GM21786 (cell line): Measurements from ENCODE around the gene ZNF57.
"Not testable (repeated sequence)": the region's sequence is repeated elsewhere in the genome, so short reads cannot be mapped to it uniquely, and the experiment has no call there.

ENCODE experiments used
- ATAC-seq: cut with Tn5 transposase; IDR thresholded peaks from one replicate; pipeline ENCODE4 v1.9.1; 2021; ENCODE audit not compliant: unreplicated experiment

Gene ZNF57

DNA sequence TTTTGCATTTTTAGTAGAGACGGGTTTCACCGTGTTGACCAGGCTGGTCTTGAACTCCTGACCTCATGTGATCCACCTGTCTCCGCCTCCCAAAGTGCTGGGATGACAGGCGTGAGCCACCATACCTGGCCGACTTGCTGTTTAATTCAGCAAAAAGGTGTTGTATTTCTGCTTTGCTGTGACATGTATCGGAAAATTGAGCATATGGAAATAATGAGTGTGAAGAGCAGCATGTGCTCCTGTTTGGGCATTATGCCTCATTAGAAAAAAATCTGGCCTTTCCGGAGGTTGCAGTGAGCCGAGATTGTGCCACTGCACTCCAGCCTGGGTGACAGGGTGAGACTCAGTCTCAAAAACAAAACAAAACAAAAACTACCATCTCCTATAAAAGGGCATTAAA, 10.2 kb upstream of the ZNF57 start:
- not testable (repeated sequence) for ATAC-seq

- ATAC-seq: no peak
These were observed 4.0 kb upstream of the ZNF57 start for GRCh38 chr19:2896694-2897093.

DNA sequence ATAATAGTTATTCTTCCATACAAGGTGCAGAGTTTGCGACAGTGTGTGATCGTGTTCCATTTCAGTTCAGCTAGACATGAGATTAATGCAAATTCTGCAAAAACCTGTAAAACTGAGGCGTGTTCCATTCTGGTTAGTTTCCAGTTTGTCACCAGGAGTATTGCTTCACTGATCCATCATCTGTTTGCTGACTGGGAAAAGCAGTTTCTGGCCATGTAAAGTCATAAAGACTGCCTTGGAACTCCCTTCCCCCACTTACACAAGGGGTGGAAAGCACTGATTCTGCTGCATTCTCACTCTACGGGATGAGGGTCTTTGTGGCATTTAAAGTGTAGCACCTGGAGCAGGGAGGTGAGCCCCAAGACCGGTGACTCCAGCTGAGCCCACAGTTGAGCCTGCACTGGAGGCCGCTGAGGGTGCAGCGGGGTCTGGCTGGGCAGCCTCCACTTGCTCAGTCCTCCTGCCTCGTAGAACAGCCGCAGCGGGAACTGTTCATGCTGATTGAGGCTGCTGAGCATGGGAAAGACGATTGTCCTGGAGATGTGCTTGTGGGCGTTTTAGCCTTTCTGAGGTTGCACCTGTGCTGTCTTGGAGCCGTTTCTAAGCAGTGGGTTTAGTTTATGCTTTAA, 2.0 kb downstream of the ZNF57 start:
- ATAC-seq: no peak

GRCh38 chr19:2903326-2903725, 2.6 kb downstream of the ZNF57 start:
- not testable (repeated sequence) for ATAC-seq

DNA sequence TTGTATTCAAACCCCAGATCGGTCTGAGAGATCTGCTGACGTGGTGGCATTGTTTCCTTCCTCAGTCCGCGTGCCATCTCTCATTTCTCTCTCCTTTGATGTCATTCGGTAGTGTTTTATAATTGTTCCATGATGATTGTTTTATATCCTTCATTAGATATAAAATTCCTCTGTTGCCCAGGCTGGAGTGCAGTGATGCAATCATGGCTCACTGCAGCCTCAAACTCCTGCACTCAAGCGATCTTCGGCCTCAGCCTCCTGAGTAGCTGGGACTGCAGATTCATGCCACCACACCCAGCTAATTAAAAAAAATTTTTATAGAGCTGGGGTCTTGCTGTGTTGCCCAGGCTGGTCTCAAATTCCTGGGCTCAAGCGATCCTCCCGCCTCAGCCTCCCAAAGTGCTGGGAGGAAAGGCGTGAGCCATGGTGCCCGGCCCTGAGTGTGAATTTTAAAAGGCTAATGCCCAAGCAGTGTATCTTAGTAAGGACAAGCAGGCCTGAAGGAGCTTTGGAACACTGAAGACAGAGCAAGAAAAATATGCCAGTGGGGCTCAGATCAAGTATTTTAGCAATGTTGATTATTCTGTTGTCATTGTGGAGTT, 5.3 kb downstream of the ZNF57 start:
- ATAC-seq: no peak

- no peak for ATAC-seq
These were observed 6.0 kb downstream of the ZNF57 start for GRCh38 chr19:2906631-2907195.

GRCh38 chr19:2912306-2912705, 11.6 kb downstream of the ZNF57 start:
- ATAC-seq: no peak

GRCh38 chr19:2917275-2918184, 16.8 kb downstream of the ZNF57 start:
- no peak for ATAC-seq

DNA sequence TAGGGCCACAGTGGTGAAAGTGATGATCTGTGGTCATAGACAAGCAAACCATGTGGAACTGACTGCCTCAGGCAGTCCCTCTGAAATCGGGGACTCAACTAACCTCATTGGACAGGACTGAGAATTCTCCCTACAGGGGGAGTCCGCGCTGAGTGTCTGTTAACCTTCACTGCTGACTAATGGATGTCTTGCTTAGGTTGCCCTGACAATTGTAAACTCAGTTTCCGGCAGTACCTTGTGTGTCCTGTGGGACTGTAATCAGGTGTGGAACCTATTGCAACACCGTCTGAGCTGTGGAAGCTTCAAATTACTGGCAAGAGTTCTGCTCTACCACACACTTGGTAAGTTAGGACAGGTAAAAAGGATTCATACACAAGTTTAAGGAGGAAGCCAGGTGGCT, 22.3 kb downstream of the ZNF57 start:
- no peak for ATAC-seq

GRCh38 chr19:2923510-2923909, 22.8 kb downstream of the ZNF57 start:
- no peak for ATAC-seq

GRCh38 chr19:2926341-2927031, 25.8 kb downstream of the ZNF57 start:
- no peak for ATAC-seq

GRCh38 chr19:2927032-2927430, 26.3 kb downstream of the ZNF57 start:
- no peak for ATAC-seq

DNA sequence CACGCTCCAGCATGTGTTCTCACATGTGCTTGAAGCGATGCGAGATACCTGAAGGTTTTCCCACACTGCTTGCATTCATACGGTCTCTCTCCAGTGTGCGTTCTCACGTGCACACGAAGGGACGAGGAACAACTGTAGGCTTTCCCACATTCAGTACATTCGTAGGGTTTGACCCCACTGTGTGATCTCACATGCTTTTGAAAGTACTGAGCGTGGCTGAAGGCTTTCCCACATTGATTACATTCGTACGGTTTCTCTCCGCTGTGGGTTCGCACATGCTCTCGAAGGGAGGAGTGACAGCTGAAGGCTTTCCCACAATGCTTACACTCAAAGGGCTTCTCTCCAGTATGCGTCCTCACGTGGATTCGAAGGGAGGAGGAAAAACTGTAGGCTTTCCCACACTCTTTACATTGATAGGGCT, 32.8 kb downstream of the ZNF57 start:
- no peak for ATAC-seq

DNA sequence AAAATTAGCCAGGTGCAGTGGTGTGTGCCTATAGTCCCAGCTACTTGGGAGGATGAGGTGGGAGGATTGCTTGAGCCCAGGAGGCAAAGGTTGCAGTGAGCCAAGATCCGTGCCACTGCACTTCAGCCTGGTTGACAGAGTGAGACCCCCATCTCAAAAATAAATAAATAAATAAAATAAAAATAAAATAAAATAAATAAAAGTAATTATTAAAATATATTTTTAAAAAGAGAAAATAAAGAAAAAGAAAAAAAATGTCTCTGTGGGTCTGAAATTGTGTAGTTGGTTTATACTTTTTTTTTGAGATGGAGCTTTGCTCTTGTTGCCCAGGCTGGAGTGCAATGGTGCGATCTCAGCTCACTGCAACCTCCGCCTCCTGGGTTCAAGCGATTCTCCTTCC, 35.1 kb downstream of the ZNF57 start:
- ATAC-seq: not testable (repeated sequence)

DNA sequence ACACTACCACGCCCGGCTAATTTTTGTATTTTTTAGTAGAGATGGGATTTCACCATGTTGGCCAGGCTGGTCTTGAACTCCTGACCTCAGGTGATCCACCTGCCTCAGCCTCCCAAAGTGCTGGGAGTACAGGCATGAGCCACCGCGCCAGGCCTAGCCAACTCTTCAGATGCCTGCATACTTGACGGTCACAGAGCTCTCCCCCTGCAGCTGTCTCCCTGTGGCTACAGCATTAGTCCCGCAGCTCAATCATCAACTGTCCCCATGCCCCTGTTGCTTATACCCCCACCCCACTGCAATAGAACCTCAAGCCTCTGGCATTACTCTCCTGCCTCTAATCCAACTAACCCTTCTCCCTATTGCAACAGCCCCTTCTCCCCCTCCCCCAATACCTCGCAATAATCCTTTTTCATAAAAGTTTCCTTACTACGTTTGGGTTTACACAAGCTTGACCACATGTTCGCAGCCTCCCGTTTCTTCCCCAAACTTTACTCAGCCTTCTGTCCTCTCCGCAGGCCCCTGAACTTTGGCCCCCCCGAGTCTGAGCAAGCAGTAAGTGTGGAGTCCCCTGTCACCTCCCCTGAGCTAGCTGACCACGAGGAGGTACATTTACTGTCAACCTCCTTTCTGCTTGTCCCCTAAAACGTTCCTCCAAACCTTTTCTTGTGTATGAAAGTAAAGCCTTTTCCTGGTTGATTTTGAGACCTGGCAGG, 42.4 kb downstream of the ZNF57 start:
- ATAC-seq: no peak

- ATAC-seq: peak; percentile 12
These were observed 43.7 kb downstream of the ZNF57 start for GRCh38 chr19:2944403-2944774.

DNA sequence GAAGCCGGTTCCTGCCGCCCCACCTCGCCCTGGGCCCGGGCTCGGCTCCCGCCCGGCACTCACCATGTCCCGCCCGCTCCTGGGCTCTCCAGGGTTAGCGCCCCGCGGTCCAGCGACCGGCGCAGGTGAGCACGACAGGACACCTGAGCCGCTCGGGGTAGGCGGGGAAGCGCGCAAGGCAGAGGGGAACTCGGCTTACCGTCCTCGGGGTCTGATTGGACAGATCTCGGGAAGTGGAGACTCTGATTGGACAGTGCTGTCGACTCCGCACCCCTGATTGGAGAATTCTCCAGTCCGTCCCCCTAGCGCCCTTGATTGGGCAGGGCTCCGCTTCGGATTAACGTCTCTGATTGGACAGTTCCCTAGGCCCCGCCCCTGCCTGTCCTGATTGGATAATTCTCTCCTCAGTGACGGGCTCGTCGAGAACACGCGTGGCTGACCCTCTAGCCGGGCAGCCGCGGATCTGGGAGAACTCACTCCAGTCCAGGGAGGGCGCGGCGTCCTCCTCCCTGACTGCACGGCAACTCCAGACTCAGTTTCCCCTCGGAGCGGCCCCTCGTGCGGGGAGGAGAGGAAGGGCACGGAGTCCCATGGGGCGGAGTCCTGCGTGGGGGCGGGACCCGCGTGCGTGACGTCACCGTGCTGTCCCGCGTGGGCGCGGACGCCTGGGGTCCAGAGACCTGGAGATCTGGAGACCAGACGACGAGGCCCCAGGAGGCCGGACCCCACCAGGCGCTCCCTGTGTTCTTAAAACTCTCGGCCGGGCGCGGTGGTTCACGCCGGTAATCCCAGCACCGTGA, 44.2 kb downstream of the ZNF57 start, which contains the start of gene ZNF77:
TSS of gene ZNF77 (minus strand) at position 197 of the 800 bp plus-strand sequence. CDS start at position 66, 131 bp downstream.
- peak; percentile 98 for ATAC-seq

GRCh38 chr19:2945575-2946184, 45.0 kb downstream of the ZNF57 start:
- no peak for ATAC-seq

GRCh38 chr19:2949939-2950285, 49.2 kb downstream of the ZNF57 start:
- ATAC-seq: no peak
